Gastrocnemius medialis (tissue), 4 donors: ENCODE results near the gene HSBP1L1.

Experiments used
- POLR2A ChIP-seq, 2 donors: fragments of 450-650 bp; IDR thresholded peaks; one replicate each; pipeline ENCODE4 v1.6.1; 2017; ENCODE audit warnings: antibody characterized with exemption in 2 of 2, mild to moderate bottlenecking in 2 of 2, moderate library complexity in 2 of 2
- TF ChIP-seq, protein P1 (sequence below), 5 experiments: fragments of 450-650 bp in 3 of 5; fragments of 200-600 bp in 2 of 5; sonication (generic) in 2 of 5; IDR thresholded peaks in 4 of 5; conservative IDR thresholded peaks in 1 of 5; 1 replicate in 4 of 5; 2 replicates in 1 of 5; pipeline ENCODE4 v1.5.1; 2016 to 2019; ENCODE audit warnings: antibody characterized with exemption in 5 of 5, mild to moderate bottlenecking in 3 of 5, moderate library complexity in 3 of 5

DNA sequence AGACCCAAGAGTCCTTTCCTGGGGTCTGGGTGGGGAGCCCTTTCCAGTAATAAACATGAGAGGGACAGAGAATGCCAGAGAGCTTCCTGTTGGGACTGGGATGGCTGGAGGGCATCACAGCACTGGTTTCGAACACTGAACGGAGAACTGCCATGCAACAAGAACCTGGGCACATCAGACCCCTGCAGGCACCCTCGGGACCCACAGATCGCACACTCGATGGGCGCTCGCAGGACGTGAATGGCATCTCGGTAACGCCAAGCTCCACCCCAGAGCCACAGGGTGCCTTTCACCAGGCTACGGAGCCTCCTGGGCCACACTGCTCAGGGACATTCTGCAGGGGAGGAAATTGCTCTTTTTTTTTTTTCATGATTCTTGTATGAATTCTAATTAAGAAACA lies 38.1 kb upstream of the HSBP1L1 start:
- TF ChIP-seq, protein P1, sequence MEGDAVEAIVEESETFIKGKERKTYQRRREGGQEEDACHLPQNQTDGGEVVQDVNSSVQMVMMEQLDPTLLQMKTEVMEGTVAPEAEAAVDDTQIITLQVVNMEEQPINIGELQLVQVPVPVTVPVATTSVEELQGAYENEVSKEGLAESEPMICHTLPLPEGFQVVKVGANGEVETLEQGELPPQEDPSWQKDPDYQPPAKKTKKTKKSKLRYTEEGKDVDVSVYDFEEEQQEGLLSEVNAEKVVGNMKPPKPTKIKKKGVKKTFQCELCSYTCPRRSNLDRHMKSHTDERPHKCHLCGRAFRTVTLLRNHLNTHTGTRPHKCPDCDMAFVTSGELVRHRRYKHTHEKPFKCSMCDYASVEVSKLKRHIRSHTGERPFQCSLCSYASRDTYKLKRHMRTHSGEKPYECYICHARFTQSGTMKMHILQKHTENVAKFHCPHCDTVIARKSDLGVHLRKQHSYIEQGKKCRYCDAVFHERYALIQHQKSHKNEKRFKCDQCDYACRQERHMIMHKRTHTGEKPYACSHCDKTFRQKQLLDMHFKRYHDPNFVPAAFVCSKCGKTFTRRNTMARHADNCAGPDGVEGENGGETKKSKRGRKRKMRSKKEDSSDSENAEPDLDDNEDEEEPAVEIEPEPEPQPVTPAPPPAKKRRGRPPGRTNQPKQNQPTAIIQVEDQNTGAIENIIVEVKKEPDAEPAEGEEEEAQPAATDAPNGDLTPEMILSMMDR (IDR thresholded peaks at IDR 0.05 in 4 of 5, conservative IDR thresholded peaks at IDR 0.05 in 1 of 5) = no peak
- no peak for TF ChIP-seq POLR2A (IDR thresholded peaks at IDR 0.05)
